BJ (cell line): ENCODE measurements around the gene SRR. TPM values are rescaled to one million over a fixed set of nuclear protein-coding genes. Genes with fewer than 3 reads are reported as not detected.

Experiments used
- CTCF ChIA-PET: fragments of 350-600 bp; formaldehyde crosslinking; extraction: SDS; loops from one replicate; lab custom pipeline; 2021; ENCODE audit warnings: antibody characterized with exemption, inconsistent platforms; lab: Yijun Ruan, JAX
- POLR2A ChIA-PET: fragments of 300-600 bp; sonication (Branson Sonifier 250); formaldehyde crosslinking; extraction: SDS; loops from one replicate; lab custom pipeline; 2021; ENCODE audit warnings: antibody characterized with exemption; lab: Charles Lee
- DNase-seq: peaks from one replicate; pipeline ENCODE4 v3.0.0-alpha.2; 2011; ENCODE audit warnings: low read depth
- H3K27me3 ChIP-seq: 2 replicates; pipeline ENCODE4 v1.6.0; 2011; ENCODE audit warnings: low read length; ENCODE audit not compliant: control insufficient read depth, insufficient read depth
- H3K36me3 ChIP-seq: 2 replicates; pipeline ENCODE4 v1.5.1; 2011; ENCODE audit warnings: low read length; ENCODE audit not compliant: control insufficient read depth, insufficient read depth
- H3K4me3 ChIP-seq: 2 replicates; pipeline ENCODE4 v1.5.1; 2011; ENCODE audit warnings: low read depth, mild to moderate bottlenecking, control low read depth, low read length
- polyA plus RNA-seq: library from polyadenylated mRNA; depleted of rRNA; stranded (reverse); fragments of >200 nt; gene quantifications from 2 replicates; pipeline ENCODE4 v1.2.3, GENCODE V29; 2011
- TF ChIP-seq, protein P1 (sequence below): IDR thresholded peaks from 2 replicates; pipeline ENCODE4 v1.5.1; 2011; ENCODE audit warnings: low read depth, mild to moderate bottlenecking, control low read depth, inconsistent platforms, low read length, moderate library complexity; ENCODE audit not compliant: insufficient read depth

SRR gene
- polyA plus RNA-seq, 1 experiment, result 17.1 TPM

DNA sequence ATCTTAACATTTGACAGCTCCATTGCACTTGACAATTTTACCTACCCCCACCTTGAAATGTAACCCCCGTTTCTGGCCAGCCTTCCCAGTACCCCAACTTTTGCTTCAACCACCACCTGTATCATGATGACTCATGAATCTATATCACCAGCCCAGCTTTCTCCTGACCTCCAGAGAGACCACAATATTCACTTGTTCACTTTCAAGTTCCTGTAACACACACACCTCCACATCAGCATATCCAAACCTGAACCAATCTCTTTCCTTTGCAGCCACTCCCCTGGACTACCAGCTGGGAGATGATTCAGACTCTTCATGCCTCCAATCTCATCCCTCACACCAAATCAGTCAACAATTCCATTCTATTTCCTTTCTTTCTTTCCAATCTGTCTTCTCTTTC, 8.2 kb upstream of the SRR start:
- H3K4me3 ChIP-seq, result no peak overlapping the region
- DNase-seq, result no peak
- ChIA-PET POLR2A (no interaction called here), CTCF (no interaction called here)
- H3K36me3 ChIP-seq, result peaks cover 18% of the 10 kb centered on the region
- TF ChIP-seq, protein P1, sequence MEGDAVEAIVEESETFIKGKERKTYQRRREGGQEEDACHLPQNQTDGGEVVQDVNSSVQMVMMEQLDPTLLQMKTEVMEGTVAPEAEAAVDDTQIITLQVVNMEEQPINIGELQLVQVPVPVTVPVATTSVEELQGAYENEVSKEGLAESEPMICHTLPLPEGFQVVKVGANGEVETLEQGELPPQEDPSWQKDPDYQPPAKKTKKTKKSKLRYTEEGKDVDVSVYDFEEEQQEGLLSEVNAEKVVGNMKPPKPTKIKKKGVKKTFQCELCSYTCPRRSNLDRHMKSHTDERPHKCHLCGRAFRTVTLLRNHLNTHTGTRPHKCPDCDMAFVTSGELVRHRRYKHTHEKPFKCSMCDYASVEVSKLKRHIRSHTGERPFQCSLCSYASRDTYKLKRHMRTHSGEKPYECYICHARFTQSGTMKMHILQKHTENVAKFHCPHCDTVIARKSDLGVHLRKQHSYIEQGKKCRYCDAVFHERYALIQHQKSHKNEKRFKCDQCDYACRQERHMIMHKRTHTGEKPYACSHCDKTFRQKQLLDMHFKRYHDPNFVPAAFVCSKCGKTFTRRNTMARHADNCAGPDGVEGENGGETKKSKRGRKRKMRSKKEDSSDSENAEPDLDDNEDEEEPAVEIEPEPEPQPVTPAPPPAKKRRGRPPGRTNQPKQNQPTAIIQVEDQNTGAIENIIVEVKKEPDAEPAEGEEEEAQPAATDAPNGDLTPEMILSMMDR, result no peak
- H3K27me3 ChIP-seq, result no peaks in the 10 kb centered on the region

DNA sequence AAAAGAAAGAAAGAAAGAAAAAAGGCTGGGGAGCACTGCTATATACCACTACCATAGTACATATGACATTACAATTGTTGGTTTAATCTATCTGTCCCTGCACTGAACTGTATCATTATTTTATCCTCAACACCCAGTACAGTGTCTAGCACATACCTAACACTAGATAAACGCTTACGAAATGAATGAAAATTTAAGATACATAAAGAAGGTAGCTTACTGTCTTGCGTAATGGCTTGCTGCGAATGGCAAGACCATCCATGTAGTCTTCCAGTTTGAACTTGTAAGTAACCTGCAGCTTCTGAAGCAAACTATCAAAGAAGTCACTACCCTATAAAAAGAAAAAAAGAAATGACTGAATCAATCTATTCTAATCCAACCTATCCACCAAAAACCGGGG, 6.7 kb upstream of the SRR start:
- no peak for DNase-seq
- ChIA-PET POLR2A (no interaction called here), CTCF (interaction anchor here (0.8 to 1.7 kb wide), 2 partner anchors 14 to 244 kb away, joined by 3 read pairs; no protein-coding TSS in a partner anchor)
- TF ChIP-seq, protein P1, result no peak
- Histone ChIP-seq H3K4me3 (no peak overlapping the region), H3K36me3 (peaks cover 18% of the 10 kb centered on the region), H3K27me3 (no peaks in the 10 kb centered on the region)

DNA sequence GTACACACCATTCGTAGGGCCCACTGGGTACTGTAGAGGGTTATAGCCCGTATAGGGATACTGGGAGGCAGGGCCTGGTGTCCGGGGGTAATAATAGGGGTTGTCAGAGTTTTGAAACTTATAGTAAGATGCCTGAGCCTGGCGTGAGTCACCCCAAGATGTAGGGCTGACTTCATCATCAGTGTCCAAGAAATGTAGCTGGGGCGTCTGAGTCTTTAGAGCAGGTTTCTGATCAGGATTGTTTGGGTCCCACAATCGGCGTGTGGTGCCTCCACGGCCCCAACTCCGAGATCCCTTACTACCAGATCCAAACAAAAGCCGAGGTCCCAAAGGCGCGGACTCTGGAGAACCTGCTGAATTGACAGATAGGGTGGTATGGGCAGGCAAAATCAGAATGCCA, 4.6 kb upstream of the SRR start:
- Histone ChIP-seq H3K36me3 (peaks cover 18% of the 10 kb centered on the region), H3K27me3 (no peaks in the 10 kb centered on the region), H3K4me3 (no peak overlapping the region)
- TF ChIP-seq, protein P1, result no peak
- ChIA-PET CTCF (no interaction called here), POLR2A (no interaction called here)
- DNase-seq, result no peak

DNA sequence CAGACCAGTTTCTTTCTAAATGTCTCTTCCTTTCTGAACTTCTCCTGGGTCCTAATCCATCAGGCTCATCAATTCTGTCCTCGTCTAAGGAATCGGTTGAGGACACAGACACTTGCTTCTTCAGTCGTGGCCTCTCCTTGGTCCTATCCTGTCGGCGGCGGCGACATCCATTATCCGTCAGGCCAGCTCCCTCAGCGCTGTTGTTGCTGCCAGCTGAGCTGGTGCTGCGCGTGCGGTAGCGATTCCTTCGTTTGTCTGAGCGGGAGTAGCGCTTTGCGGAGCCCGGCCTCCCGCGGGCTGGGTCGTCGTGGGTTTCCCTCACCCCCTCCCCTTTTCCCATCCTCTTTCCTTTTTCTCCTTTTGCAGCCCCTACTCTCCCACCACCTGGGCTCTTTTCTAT, 4.0 kb upstream of the SRR start:
- ChIA-PET CTCF (no interaction called here), POLR2A (no interaction called here)
- TF ChIP-seq, protein P1, result no peak
- DNase-seq, result no peak
- Histone ChIP-seq H3K4me3 (no peak overlapping the region), H3K36me3 (peaks cover 16% of the 10 kb centered on the region), H3K27me3 (no peaks in the 10 kb centered on the region)

DNA sequence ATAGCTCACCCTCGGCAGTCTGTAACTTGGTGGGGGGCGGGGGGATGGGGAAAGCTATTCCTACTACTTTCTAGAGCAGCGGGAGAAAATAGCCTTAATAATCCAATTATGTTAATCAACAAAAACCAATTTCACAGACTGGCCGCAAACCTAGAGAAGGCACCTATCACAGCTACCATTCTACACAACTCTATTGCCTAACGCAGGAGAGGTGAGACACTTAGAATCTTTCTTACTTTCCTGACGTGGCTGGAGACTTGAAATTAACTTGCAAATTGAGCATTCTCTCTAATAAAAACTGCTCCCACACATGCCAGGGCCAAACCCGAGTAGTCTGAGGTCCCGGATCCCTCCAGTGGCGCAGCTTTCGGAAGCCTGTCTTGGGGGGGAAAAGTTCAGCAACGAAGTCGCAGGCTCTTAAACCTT, 959 bp upstream of the SRR start:
- TF ChIP-seq, protein P1, result no peak
- H3K4me3 ChIP-seq, result peak overlapping the region; percentile 93
- no peaks in the 10 kb centered on the region for H3K27me3 ChIP-seq
- POLR2A ChIA-PET, result interaction anchor here (0.5 kb wide), 1 partner anchor 26 kb away, joined by 4 read pairs; no protein-coding TSS in a partner anchor
- CTCF ChIA-PET, result interaction anchor here (0.9 to 2.2 kb wide), 5 partner anchors 21 to 394 kb away, joined by 3 to 18 read pairs (median 3); partner anchors contain the start of gene HIC1
- H3K36me3 ChIP-seq, result peaks cover 12% of the 10 kb centered on the region
- DNase-seq, result no peak
